NT2/D1 (cell line): Measurements from ENCODE around the gene DESI2.

Experiments
- DNase-seq: peaks from one replicate; pipeline ENCODE4 v3.0.0-alpha.2; 2011; ENCODE audit warnings: low read depth, low spot score
- H3K27me3 ChIP-seq: 2 replicates; pipeline ENCODE4 v1.6.0; 2011; ENCODE audit warnings: mild to moderate bottlenecking; ENCODE audit not compliant: insufficient read length, insufficient read depth
- H3K36me3 ChIP-seq: 2 replicates; pipeline ENCODE4 v1.6.1; 2011; ENCODE audit warnings: mild to moderate bottlenecking, low read length, mixed read lengths; ENCODE audit not compliant: insufficient read depth, insufficient read length
- H3K4me1 ChIP-seq: 2 replicates; pipeline ENCODE4 v1.5.1; 2011; ENCODE audit not compliant: insufficient read depth, insufficient read length
- H3K4me3 ChIP-seq: 2 replicates; pipeline ENCODE4 v1.5.1; 2011; ENCODE audit warnings: low read depth; ENCODE audit not compliant: insufficient read length
- H3K9ac ChIP-seq: 2 replicates; pipeline ENCODE4 v1.6.0; 2011; ENCODE audit warnings: low read depth; ENCODE audit not compliant: insufficient read length
- H3K9me3 ChIP-seq: 2 replicates; pipeline ENCODE4 v1.5.1; 2011; ENCODE audit warnings: mild to moderate bottlenecking, low read length; ENCODE audit not compliant: insufficient read depth
- SUZ12 ChIP-seq: IDR thresholded peaks from 2 replicates; pipeline ENCODE4 v1.6.1; 2011; ENCODE audit not compliant: insufficient read length, insufficient read depth; ENCODE audit errors: extremely low read depth
- YY1 ChIP-seq: IDR thresholded peaks from 2 replicates; pipeline ENCODE4 v1.6.1; 2011; ENCODE audit not compliant: insufficient read length, insufficient read depth
- ZNF274 ChIP-seq: IDR thresholded peaks from 2 replicates; pipeline ENCODE4 v1.6.1; 2011; ENCODE audit warnings: mild to moderate bottlenecking, low read depth, low read length

Gene DESI2

GRCh38 chr1:244652623-244653438, at the start of gene DESI2:
Gene DESI2 (plus strand): TSS chr1:244653126. CDS start chr1:244653314, 188 bp downstream.
- Histone ChIP-seq H3K9me3 (no peaks in the 10 kb centered on the region), H3K9ac (peak within 1 kb of the TSS; percentile 84), H3K4me1 (no peaks in the 10 kb centered on the region), H3K36me3 (peaks cover 16% of the 10 kb centered on the region), H3K27me3 (no peaks in the 10 kb centered on the region), H3K4me3 (peak within 1 kb of the TSS; percentile 81)
- TF ChIP-seq YY1 (peak; percentile 84), ZNF274 (no peak), SUZ12 (no peak)
- DNase-seq = peak; percentile 100

DNA sequence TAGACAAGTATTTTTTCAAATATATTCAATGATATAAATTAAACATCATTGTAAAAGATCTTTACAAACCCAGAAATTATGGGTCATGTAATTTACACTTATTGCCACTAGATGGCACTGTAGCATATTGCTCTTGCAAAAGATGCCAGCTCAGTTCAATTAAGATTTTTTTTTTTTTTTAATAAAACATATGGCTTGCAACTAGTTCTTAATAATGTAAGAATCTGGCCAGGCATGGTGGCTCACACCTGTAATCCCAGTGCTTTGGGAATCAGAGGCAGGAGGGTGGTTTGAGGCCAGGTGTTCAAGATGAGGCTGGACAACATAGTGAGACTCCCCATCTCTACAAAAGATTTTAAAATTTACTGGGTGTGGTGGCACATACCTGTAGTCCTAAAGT, 49.4 kb upstream of the DESI2 start:
- no peak for DNase-seq
- no peaks in the 10 kb centered on the region for H3K36me3 ChIP-seq
- H3K4me1 ChIP-seq = no peaks in the 10 kb centered on the region
- H3K27me3 ChIP-seq = no peaks in the 10 kb centered on the region
- H3K4me3 ChIP-seq = no peak overlapping the region
- no peak overlapping the region for H3K9ac ChIP-seq
- TF ChIP-seq ZNF274 = no peak
- TF ChIP-seq SUZ12 = no peak
- TF ChIP-seq YY1 = no peak
- H3K9me3 ChIP-seq = no peaks in the 10 kb centered on the region

DNA sequence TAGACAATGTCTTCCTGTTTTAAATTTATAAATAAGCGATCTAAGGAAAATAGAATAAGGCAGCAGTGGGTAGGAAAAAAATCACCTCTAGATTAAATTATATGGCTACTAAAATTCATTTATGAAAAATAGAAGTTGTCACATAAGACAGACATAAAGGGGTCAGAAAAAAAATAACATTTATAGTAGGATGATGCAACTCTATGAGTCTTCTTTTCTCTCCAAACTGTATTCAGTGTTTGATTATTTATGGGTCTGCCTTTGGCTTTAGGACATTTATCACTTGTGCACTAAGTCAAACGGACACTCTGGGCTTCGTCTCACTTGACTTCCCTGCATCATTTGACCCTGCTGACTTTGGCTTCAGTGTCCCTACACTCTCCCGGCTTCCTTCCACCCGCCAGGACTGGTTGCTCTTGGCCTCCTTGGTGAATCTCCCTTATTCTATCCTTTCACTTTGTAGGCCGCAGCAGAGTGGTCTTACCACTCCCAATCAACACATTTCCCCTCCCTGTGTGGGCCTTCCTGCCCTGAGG, 47.0 kb upstream of the DESI2 start:
- Histone ChIP-seq H3K9ac (no peak overlapping the region), H3K36me3 (no peaks in the 10 kb centered on the region), H3K27me3 (no peaks in the 10 kb centered on the region), H3K4me1 (no peaks in the 10 kb centered on the region), H3K9me3 (no peaks in the 10 kb centered on the region), H3K4me3 (no peak overlapping the region)
- DNase-seq = no peak
- no peak for TF ChIP-seq SUZ12
- TF ChIP-seq ZNF274 = no peak
- TF ChIP-seq YY1 = no peak

DNA sequence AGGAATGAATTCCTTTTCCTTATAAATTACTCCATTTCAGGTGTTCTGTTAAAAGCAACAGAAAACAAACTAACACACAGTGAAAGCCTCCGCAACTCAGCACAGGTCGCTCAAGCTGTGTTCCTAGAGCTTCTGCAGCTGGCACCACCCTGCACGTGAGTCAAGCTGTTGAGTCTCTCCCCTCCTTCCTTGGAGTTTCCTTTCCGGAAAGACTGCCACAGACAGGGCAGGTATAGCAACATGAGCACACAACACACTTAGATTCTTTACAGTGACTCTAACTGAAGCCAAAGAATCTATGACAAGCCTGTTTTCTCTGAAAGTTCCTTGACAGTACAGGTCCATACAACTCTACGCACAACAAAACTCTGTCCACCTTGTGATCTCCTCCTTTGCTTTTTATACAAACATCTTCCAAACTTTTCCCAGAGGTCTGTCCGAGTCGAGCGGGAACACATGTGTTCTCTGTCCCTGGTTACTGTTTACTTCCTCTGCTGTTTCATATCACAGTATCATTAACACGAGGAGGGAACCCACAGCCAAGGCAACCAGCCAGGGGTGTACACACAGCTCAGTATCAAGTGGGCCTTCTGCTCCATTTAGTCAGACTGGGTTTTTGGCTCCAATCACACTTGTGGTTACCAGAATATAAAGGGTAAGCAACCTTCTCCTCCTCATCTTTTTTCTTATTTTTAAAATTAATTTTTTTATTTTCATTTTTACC, 38.7 kb upstream of the DESI2 start:
- DNase-seq = no peak

GRCh38 chr1:244614879-244615278, 38.0 kb upstream of the DESI2 start:
- Histone ChIP-seq H3K4me1 (no peaks in the 10 kb centered on the region), H3K4me3 (no peak overlapping the region), H3K9ac (no peak overlapping the region), H3K27me3 (no peaks in the 10 kb centered on the region), H3K9me3 (no peaks in the 10 kb centered on the region), H3K36me3 (no peaks in the 10 kb centered on the region)
- TF ChIP-seq ZNF274 = no peak
- TF ChIP-seq YY1 = no peak
- no peak for TF ChIP-seq SUZ12
- DNase-seq = no peak

More for the DNA sequence above, 38.7 kb upstream of the DESI2 start:
- TF ChIP-seq ZNF274 (no peak), YY1 (no peak), SUZ12 (no peak)
- Histone ChIP-seq H3K9ac (no peak overlapping the region), H3K9me3 (no peaks in the 10 kb centered on the region), H3K36me3 (no peaks in the 10 kb centered on the region), H3K4me1 (no peaks in the 10 kb centered on the region), H3K27me3 (no peaks in the 10 kb centered on the region), H3K4me3 (no peak overlapping the region)

GRCh38 chr1:244615301-244615700, 37.6 kb upstream of the DESI2 start:
- no peaks in the 10 kb centered on the region for H3K36me3 ChIP-seq
- H3K4me1 ChIP-seq = no peaks in the 10 kb centered on the region
- H3K27me3 ChIP-seq = no peaks in the 10 kb centered on the region
- H3K9me3 ChIP-seq = no peaks in the 10 kb centered on the region
- no peak for DNase-seq
- no peak overlapping the region for H3K4me3 ChIP-seq
- TF ChIP-seq ZNF274 = no peak
- TF ChIP-seq YY1 = no peak
- TF ChIP-seq SUZ12 = no peak
- H3K9ac ChIP-seq = no peak overlapping the region

GRCh38 chr1:244626709-244627108, 26.2 kb upstream of the DESI2 start:
- no peaks in the 10 kb centered on the region for H3K9me3 ChIP-seq
- H3K9ac ChIP-seq = no peak overlapping the region
- no peaks in the 10 kb centered on the region for H3K4me1 ChIP-seq
- no peaks in the 10 kb centered on the region for H3K36me3 ChIP-seq
- TF ChIP-seq YY1 (no peak), SUZ12 (no peak), ZNF274 (no peak)
- no peak for DNase-seq
- no peak overlapping the region for H3K4me3 ChIP-seq
- H3K27me3 ChIP-seq = no peaks in the 10 kb centered on the region
